HG02610 (cell line): ENCODE measurements around the gene TM9SF4.
A peak's percentile ranks its signal among the peaks of the same experiment; 100 is the strongest.
"Not testable (repeated sequence)": the region's sequence is repeated elsewhere in the genome, so short reads cannot be mapped to it uniquely, and the experiment has no call there.

ENCODE experiments used
- ATAC-seq: cut with Tn5 transposase; IDR thresholded peaks from one replicate; pipeline ENCODE4 v1.9.1; 2021; ENCODE audit warnings: mild to moderate bottlenecking, moderate library complexity; ENCODE audit not compliant: unreplicated experiment

TM9SF4 gene

DNA sequence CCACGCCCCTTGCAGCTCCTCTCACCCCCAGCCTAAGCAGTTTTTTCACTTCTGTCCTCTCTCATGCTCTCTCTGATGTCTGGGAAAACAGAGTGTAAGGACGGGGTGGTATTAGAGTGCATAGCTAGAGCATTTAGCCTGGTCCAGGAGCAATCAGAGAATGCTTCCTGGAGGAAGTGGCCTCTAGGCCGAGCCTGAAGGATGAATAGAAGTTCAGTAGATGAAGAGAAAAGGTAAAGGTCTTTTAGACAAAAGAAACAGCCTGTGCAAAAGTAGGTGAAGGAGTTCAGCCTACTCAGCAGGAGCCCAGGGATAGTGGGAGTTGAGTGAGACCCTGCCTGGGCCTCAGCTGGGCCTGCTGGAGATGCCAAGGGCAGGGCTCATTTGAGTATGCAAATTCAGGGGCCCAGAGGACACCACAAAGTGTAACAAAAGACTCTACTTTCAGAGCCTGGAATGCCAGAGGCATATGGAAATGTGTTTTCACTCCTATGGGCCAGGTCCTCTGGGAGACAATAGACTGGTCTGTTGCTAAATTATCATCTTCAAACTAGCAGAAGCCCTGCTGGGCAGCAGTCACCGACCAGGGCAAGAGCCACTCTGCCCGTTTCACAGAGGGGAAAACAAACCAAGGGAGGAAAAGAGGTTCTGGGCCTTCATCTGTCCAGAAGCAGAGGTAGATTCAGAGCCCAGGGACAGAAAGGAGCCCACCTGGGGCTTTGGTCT is 19.7 kb upstream of the TM9SF4 start:
- ATAC-seq: no peak

DNA sequence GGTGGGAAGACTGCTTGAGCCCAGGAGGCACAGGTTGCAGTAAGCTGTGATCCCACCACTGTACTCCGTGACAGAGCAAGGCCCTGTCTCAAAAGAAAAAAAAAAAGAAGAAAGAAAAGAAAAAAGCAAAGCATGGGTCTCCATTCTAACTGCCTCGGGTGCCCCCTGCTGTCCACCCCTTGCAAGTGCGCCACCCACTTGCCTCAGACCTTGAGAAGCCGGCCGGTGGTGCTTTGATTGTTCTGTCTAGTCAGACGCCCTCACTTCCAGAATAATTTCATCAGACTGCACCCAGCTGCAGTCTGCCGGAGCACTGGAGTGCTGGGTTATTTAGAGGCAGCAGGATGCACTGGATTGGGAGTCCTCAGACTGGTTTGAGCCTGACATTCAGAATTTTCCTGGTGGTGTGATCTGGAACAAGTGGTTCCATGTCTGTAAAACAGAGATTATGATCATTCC is 17.6 kb upstream of the TM9SF4 start:
- ATAC-seq: no peak

GRCh38 chr20:32098786-32099185 is 10.7 kb upstream of the TM9SF4 start:
- no peak for ATAC-seq

DNA sequence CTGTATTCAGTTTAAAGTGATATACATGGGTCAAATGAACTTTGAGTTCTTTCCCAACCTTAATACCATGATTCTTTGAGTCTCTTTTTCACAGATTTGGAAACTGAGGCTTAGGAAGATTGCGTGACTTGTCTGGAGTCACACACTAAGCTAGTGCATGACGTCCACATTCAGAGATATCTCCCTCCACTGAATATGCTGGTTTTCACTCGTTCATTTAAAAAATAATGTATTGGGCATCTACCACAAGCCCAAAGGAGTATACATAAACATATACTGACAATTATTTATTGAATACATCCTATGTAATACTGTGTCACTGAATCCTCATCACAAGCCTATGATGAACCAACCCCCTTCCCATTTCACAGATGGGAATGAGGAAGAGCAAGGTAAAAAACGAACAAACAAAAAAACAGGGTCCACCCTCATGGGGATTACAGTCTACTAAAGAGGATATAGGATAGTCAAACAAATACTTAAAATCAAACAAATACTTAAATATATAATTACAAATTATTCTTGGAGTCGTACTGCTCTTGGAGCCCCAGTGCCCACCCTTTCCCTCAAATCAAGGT is 611 bp upstream of the TM9SF4 start:
- ATAC-seq: no peak

DNA sequence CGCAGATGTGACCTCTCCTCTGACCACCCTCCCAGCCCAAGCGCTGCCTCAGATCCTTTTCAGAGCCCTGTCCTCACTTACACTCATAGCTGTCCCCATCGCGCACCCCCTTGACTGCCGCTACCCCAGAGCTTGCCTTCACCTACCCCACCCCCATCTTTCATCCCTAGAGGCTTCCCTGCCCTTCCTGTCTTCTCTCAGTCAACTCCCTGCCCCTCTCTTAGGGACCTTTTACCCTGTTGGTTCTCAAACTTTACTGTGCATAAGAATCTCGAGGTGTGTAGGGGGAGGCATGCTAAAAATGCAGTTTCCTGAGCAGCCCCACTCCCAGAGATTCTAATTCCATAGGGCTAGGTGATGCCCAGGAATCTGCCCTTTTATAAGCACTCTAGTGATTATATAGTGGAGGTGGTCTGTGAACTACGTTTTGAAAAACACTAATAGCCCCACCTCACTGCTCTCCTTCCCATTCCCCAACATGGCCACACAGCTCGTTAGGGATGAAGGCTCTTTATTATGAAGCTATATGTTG is 725 bp downstream of the TM9SF4 start:
- ATAC-seq: peak; percentile 11

- ATAC-seq: no peak
Measured at GRCh38 chr20:32110727-32111126, 1.2 kb downstream of the TM9SF4 start.

DNA sequence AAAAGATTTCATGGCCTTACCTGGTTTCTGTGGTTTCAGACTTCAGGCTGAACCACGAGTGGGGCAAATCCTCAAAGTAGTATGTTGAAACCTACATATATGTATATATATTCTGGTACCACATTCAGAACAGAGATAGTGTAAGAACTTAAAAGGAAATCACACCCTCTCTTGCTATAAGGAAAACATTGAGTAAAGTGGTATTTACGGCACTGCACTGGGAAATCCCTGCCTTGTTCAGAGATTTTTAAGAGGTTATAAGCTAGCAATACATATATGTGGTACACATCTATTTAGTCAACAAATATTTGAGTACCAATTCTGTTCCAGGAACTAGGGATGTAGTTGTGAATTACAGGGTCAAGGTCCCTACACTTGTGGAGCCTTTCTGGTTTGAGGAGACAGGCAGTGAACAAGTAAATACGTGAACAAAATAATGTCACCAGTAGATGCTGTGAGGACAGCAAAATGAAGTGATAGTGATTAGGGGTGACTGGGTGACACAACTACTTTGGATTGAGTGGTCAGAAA is 1.7 kb downstream of the TM9SF4 start:
- no peak for ATAC-seq

GRCh38 chr20:32111753-32112152 is 2.2 kb downstream of the TM9SF4 start:
- no peak for ATAC-seq

- ATAC-seq: no peak
Measured at GRCh38 chr20:32112841-32113240, 3.3 kb downstream of the TM9SF4 start.

- ATAC-seq: no peak
Measured at GRCh38 chr20:32113591-32114260, 4.2 kb downstream of the TM9SF4 start.

DNA sequence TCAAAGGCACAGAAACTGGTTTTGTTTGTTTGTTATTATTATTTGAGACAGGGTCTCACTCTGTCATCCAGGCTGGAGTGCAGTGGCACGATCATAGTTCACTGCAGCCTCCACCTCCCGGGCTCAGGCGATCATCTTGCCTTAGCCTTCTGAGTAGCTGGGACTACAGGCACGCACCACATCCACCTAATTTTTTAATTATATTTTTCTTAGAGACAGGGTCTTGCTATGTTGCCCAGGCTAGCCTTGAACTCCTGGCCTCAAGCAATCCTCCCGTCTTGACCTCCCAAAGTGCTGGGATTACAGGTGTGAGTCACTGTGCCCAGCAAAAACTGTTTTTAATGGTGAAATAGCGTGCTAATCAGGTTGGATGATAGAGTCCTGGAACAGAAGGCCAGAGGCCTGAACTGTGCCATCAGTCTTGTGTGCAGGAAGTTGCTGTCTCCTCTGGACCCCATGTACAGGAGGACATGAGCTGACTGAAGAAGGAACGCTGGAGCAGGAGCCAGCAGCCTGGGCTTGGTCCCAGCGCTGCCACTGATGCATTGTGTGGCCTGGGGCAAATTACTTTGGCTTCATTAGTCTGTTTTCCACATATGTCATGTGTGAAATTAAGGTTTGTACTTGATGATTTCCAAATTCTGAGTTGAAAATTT is 4.9 kb downstream of the TM9SF4 start:
- no peak for ATAC-seq

GRCh38 chr20:32115211-32115767 is 5.8 kb downstream of the TM9SF4 start:
- no peak for ATAC-seq

DNA sequence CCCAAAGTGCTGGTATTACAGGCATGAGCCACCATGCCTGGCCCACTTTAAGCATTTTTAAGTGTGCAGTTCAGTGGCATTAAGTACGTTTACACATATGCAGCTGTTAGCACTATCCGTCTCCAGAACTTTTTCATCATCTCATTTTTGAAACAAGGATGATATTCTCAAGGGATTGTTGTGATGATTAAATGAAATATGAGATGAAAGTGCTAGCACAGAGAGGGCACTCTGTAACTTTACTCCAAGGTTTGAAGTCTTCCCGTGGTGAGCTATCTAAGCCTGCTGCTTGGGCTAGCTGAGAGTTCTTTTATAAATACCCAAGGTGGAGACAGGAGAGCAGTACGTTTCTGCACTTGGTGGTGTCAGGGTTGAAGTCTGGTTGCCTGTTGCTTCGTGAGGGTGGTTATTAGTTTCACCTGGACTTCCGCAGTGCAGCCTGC is 6.6 kb downstream of the TM9SF4 start:
- no peak for ATAC-seq

DNA sequence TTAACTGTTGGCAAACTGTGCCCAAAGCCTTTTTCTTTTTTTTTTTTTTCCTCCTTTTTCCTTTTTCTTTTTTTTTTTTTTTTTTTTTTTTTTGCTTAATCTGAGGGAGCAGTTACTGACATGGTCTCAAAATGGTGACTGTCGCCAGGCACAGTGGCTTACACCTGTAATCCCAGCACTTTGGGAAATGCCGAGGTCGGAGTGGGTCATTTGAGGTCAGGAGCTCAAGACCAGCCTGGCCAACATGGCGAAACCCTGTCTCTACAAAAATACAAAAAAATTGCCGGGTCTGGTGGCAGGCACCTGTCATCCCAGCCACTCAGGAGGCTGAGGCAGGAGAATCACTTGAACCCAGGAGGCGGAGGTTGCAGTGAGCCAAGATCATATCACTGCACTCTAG is 7.3 kb downstream of the TM9SF4 start:
- not testable (repeated sequence) for ATAC-seq

DNA sequence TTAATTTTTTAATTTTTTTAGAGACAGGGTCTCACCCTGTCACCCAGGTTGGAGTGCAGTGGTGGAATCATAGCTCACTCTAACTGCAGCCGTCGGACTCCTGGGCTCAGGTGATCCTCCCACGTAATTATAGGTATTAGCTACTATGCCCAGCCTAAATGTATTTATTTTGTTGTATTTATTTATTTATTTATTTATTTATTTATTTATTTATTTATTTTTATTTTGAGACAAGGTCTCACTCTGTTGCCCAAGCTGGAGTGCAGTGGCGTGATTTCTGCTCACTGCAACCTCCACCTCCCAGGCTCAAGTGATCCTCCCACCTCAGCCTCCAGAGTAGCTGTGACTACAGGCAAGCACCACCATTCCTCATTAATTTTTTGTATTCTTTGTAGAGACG is 8.9 kb downstream of the TM9SF4 start:
- ATAC-seq: not testable (repeated sequence)

DNA sequence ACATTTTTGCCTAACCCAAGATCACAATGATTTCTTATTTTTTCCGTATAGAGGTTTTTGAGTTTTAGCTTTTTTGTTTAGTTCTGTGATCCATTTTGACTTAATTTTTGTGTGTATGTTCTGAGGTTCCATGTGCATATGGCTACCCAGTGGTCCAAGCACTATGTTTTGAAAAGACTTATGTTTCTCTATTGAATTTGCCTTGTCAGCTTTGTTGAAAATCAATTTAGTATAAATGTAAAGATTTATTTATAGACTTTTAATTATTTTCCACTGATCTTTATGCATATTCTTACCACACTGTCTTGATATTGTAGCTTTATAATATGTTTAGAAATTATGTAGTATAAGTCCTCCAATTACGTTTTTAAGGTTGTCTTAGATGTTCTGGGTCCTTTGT is 10.2 kb downstream of the TM9SF4 start:
- ATAC-seq: no peak

- ATAC-seq: not testable (repeated sequence)
Measured at GRCh38 chr20:32121908-32122307, 12.4 kb downstream of the TM9SF4 start.

DNA sequence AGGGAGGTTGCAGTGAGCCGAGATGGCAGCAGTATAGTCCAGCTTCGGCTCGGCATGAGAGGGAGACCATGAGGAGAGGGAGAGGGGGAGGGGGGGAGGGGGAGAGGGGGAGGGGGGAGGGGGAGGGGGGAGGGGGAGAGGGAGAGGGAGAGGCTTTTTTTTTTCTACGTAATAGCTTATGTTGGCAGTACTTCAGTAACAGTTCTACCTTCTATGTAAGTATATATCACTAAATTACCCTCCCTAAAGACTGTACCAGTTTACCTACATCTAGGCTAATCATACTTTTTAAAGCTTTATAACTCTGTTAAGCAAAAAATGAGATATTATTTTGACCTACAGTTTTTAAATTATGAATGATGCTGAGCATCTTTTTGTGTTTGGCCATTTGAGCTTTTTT is 13.6 kb downstream of the TM9SF4 start:
- no peak for ATAC-seq

DNA sequence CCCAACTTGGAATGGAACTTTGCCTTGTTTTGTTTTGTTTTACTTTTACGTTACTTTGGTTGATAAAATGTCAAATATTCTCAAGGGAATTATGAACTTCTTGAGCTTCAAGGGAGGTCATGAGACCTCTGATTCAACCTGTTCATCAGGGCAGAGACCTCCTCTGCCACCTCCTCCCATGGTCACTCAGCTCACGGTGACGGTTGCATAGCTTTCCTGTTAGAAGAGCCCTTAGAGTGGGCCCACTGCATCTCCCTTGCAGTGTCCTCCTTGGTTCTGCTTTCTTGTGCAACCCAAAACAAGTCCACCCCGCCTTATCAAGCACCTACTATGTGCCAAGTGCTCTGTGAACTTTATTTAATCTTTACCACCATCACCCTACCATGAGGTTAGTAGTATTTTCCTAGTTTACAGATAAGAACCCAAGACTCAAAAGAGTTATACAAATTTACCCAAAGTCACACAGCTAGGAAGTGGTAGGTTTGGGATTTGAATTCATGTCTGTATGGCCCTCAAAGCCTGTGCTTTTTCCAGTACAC is 15.5 kb downstream of the TM9SF4 start:
- ATAC-seq: no peak

DNA sequence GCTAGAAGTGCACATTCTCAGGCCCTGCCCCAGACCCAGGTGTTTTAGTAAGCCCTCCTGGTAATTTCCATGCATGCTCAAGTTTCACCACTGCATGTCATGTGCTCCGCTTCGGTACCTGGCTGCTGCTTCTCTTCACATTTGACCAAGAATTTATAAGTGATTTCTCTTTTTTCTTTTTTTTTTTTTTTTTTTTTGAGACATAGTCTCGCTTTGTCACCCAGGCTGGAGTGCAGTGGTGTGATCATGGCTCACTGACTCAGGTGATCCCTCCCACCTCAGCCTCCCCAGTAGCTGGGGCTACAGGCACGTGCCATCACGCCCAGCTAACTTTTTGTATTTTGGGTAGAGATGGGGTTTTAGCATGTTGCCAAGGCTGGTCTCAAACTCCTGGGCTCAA is 16.0 kb downstream of the TM9SF4 start:
- ATAC-seq: no peak
